LNCaP clone FGC (cell line): Measurements from ENCODE around the gene PRM2.

Source experiments
- DNase-seq: peaks from one replicate; pipeline ENCODE4 v3.0.0-alpha.2; 2011; ENCODE audit warnings: low read depth
- H3K4me3 ChIP-seq: 2 replicates; pipeline ENCODE4 v1.5.1; 2011; ENCODE audit warnings: mild to moderate bottlenecking, low read depth, low read length, control low read depth
- TF ChIP-seq, protein P1 (sequence below): IDR thresholded peaks from 2 replicates; pipeline ENCODE4 v1.5.1; 2012; ENCODE audit warnings: mild to moderate bottlenecking; ENCODE audit not compliant: control insufficient read depth, insufficient read depth; ENCODE audit errors: extremely low read depth

PRM2 gene

DNA sequence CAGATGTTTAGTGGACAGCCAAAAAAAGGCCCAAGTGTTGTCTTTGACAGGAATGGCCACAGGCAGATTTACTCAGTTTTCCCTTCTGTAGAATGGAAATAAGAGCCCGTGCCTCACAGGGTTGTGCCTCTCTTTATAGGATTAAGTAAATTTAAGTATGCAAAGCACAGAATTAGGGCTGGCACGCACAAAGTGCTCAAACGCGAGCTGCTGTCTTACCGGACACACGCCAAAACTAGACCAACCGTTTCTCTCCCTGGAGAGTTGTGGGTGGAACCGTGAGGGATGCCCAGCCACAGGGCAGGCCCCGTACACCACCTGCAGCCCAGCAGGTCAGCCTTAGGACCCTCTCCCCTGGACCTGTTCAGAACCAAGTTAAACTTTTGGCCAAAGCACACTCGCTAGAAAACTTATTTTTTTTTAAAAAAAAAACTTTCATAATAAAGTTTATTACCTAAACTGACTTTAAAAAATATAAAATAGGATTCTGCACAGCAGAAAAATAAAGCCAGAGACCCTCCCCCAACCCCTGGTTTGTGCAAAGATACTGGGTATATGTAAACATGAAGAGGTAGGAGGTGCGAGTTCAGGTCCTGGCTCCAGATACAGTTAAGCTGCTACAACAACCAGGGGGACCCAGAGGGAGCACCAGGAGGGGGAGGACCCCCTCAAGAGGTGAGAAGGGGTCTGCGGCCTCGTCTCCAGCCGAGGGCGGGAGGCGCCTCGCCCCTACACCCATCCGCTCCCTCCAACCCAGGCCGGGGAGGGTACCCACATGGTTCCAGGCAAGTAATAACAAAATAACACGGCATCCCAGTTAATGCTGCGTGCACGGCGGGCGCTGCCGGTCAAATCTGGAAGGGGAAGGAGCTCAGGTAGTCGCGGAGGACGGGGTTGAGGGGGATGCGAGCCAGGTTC lies 22.0 kb downstream of the PRM2 start:
- no peak for DNase-seq
- TF ChIP-seq, protein P1, sequence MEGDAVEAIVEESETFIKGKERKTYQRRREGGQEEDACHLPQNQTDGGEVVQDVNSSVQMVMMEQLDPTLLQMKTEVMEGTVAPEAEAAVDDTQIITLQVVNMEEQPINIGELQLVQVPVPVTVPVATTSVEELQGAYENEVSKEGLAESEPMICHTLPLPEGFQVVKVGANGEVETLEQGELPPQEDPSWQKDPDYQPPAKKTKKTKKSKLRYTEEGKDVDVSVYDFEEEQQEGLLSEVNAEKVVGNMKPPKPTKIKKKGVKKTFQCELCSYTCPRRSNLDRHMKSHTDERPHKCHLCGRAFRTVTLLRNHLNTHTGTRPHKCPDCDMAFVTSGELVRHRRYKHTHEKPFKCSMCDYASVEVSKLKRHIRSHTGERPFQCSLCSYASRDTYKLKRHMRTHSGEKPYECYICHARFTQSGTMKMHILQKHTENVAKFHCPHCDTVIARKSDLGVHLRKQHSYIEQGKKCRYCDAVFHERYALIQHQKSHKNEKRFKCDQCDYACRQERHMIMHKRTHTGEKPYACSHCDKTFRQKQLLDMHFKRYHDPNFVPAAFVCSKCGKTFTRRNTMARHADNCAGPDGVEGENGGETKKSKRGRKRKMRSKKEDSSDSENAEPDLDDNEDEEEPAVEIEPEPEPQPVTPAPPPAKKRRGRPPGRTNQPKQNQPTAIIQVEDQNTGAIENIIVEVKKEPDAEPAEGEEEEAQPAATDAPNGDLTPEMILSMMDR = no peak
- no peak overlapping the region for H3K4me3 ChIP-seq

GRCh38 chr16:11253009-11253994 lies 23.0 kb downstream of the PRM2 start:
- TF ChIP-seq, protein P1 = no peak

GRCh38 chr16:11252482-11252931 lies 23.8 kb downstream of the PRM2 start:
- no peak for DNase-seq
- TF ChIP-seq, protein P1 = no peak
- no peak overlapping the region for H3K4me3 ChIP-seq

More at GRCh38 chr16:11253009-11253994, 23.0 kb downstream of the PRM2 start:
- H3K4me3 ChIP-seq = no peak overlapping the region
- no peak for DNase-seq

- no peak overlapping the region for H3K4me3 ChIP-seq
- TF ChIP-seq, protein P1 = no peak
- DNase-seq = no peak
Measured at GRCh38 chr16:11251525-11252481, 24.5 kb downstream of the PRM2 start.

DNA sequence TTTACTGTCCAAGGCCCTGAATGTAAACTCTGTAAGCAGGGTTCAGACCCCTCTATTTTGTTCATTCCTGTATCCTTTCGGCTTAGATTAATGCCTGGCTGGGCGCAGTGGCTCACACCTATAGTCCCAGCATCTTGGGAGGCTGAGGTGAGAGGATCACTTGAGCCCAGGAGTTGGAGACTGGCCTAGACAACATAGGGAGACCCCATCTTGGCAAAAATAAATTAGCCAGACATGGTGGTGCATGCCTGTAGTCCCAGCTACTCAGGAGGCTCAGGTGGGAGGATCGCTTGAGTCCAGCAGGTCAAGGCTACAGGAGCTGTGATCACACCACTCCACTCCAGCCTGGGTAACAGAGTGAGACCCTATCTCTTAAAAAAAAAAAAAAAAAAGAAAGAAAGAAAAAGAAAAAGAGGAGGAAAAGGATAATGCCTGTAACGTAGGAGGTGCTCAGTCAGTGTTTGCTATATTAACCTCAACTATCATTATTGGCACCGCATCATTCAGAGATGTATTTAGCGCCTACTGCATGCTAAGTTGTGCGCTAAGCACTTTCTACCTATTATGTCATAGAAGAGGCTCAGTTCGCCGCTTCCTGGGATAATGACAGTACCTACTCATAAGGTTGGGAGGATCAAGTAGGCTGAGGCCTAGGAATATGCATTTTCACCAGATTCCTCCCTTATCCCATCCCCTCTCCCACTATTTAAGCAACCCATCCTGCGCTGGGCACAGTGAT lies 25.3 kb downstream of the PRM2 start:
- no peak overlapping the region for H3K4me3 ChIP-seq
- TF ChIP-seq, protein P1 = no peak
- no peak for DNase-seq
